PFSK-1 (cell line): ENCODE measurements around the gene NT5M.
A peak's percentile ranks its signal among the peaks of the same experiment; 100 is the strongest.

ENCODE experiments used
- FOXP2 ChIP-seq: optimal IDR thresholded peaks from 2 replicates; pipeline ENCODE3; 2011; ENCODE audit warnings: borderline replicate concordance, control low read depth, inconsistent platforms; ENCODE audit not compliant: insufficient read depth; ENCODE audit errors: extremely low read length, extremely low read depth
- POLR2AphosphoS5 ChIP-seq: IDR thresholded peaks from 2 replicates; pipeline ENCODE4 v1.6.1; 2012; ENCODE audit warnings: low read depth, mild to moderate bottlenecking, control low read depth, low read length, moderate library complexity
- SIN3A ChIP-seq: IDR thresholded peaks from 2 replicates; pipeline ENCODE4 v1.6.1; 2012; ENCODE audit warnings: mild to moderate bottlenecking, low read length, moderate library complexity, borderline replicate concordance; ENCODE audit not compliant: insufficient read depth
- TAF1 ChIP-seq: IDR thresholded peaks from 2 replicates; pipeline ENCODE4 v1.6.1; 2012; ENCODE audit warnings: low read length, control low read depth, borderline replicate concordance; ENCODE audit not compliant: insufficient read depth
- TF ChIP-seq, protein P1 (sequence below), 2 experiments: IDR thresholded peaks; 2 replicates each; pipeline versions ENCODE4 v1.6.1 to v1.8.0; 2011 to 2012; ENCODE audit warnings: low read depth in 2 of 2, low read length in 2 of 2, control low read depth in 1 of 2, inconsistent platforms in 1 of 2, mild to moderate bottlenecking in 1 of 2, moderate library complexity in 1 of 2; ENCODE audit not compliant: insufficient read depth in 1 of 2

The NT5M gene

DNA sequence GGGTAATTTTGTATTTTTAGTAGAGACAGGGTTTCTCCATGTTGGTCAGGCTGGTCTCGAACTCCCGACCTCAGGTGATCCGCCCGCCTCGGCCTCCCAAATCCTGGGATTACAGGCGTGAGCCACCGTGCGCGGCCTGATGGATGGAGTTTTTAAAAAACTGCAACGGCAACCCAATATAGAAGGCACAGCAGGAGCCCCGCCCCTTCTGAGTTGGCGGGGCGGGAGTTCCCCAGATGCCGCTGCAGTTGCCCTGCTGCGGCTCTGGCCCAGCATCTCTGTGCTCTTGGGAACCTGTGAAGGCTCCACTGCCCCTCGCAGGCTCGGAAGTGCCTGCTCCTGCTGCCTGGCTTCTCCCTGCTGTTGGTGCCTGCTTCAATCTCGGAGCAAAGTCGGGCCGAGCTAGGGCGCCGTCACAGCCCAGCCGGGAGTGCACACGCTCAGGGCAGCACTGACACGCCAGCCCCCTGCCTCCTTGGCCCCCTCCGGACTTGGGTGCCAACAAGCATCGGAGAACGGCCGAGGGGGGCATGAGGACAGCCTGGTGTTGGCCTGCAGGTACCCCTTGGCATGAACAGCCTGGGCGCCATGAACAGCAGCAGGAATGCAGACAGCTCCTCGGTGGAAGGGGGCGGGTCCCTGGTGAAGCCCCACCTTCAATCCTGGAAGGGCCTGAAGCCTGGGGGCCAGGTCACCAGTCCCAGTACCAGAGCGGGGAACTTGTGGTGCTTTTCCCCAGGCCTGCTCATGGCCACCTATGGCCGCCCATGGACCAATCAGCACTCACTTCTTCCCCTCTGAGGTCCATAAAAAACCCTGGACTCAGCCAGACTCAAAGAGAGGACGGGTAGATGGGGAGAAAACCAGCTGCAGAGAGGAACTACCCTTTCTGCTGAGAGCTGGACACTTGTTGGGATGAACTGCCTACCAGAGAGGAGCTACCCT, 2.3 kb upstream of the NT5M start:
- TF ChIP-seq TAF1 (no peak), SIN3A (no peak), POLR2AphosphoS5 (no peak), FOXP2 (no peak)
- TF ChIP-seq, protein P1, sequence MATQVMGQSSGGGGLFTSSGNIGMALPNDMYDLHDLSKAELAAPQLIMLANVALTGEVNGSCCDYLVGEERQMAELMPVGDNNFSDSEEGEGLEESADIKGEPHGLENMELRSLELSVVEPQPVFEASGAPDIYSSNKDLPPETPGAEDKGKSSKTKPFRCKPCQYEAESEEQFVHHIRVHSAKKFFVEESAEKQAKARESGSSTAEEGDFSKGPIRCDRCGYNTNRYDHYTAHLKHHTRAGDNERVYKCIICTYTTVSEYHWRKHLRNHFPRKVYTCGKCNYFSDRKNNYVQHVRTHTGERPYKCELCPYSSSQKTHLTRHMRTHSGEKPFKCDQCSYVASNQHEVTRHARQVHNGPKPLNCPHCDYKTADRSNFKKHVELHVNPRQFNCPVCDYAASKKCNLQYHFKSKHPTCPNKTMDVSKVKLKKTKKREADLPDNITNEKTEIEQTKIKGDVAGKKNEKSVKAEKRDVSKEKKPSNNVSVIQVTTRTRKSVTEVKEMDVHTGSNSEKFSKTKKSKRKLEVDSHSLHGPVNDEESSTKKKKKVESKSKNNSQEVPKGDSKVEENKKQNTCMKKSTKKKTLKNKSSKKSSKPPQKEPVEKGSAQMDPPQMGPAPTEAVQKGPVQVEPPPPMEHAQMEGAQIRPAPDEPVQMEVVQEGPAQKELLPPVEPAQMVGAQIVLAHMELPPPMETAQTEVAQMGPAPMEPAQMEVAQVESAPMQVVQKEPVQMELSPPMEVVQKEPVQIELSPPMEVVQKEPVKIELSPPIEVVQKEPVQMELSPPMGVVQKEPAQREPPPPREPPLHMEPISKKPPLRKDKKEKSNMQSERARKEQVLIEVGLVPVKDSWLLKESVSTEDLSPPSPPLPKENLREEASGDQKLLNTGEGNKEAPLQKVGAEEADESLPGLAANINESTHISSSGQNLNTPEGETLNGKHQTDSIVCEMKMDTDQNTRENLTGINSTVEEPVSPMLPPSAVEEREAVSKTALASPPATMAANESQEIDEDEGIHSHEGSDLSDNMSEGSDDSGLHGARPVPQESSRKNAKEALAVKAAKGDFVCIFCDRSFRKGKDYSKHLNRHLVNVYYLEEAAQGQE (IDR thresholded peaks at IDR 0.05; ENCODE audit: insufficient read depth in 1 of 2, low read depth in 2 of 2, low read length in 2 of 2): no peak

GRCh38 chr17:17303847-17304490, 796 bp downstream of the NT5M start:
- TF ChIP-seq SIN3A (no peak), TAF1 (no peak), POLR2AphosphoS5 (no peak), FOXP2 (no peak)
- TF ChIP-seq, protein P1 (IDR thresholded peaks at IDR 0.05; ENCODE audit: insufficient read depth in 1 of 2, low read depth in 2 of 2, low read length in 2 of 2): no peak

DNA sequence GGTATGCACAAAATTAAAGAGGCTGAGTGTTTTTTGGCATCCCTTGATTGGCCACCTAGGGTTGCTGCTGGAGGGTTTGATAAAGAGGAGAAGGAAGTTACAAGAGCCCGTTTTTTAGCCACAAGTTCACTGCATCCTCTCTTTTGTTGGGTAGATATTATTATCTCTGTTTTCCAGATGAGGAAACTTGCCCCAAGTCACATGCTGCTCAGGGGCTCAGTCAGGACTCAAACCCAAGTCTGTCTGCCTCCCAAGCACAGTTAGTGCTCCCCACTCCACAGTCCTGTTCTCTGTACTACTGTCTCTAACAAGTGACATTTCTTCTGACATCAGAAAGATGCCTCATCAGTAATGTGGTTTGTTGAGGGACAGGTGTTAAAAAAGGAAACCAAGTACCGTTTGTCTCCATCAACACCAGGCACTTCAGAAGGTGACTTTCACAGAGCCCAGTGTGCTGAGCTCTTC, 1.4 kb downstream of the NT5M start:
- no peak for TF ChIP-seq SIN3A
- TF ChIP-seq TAF1: no peak
- TF ChIP-seq FOXP2: no peak
- TF ChIP-seq POLR2AphosphoS5: no peak
- TF ChIP-seq, protein P1 (IDR thresholded peaks at IDR 0.05; ENCODE audit: insufficient read depth in 1 of 2, low read depth in 2 of 2, low read length in 2 of 2): no peak

DNA sequence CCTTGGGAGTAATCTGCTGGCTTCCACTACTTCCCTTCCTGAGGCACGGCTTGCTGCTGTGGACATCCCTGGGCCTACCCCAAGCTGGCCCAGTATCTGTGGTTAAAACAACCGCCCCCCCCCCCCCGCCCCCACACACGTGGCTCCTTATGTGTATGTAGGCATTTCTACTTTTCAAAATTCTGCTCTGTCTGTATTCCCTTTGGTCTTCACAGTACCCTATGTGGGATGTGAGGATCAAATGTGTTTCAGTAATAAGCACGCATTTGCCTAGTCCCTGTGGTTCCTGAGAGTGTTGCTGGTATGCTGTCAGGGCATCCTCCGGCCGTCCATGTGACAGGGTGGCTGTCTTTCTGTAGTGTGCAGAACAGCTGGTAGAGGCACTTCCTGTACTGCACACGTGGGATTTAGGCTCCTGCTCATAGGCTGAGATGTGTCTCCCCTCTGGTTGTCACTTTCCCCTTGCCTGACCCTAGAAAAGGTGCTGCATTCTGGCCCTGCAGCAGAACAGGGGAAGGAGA, 2.2 kb downstream of the NT5M start:
- no peak for TF ChIP-seq SIN3A
- peak; percentile 37 for TF ChIP-seq FOXP2
- TF ChIP-seq, protein P1 (IDR thresholded peaks at IDR 0.05; ENCODE audit: insufficient read depth in 1 of 2, low read depth in 2 of 2, low read length in 2 of 2): no peak
